ENCODE data around the gene TAT. TPM values are rescaled to one million over a fixed set of nuclear protein-coding genes. Genes with fewer than 3 reads are reported as not detected.

TAT gene
- polyA plus RNA-seq, 3 donors, result not detected

DNA sequence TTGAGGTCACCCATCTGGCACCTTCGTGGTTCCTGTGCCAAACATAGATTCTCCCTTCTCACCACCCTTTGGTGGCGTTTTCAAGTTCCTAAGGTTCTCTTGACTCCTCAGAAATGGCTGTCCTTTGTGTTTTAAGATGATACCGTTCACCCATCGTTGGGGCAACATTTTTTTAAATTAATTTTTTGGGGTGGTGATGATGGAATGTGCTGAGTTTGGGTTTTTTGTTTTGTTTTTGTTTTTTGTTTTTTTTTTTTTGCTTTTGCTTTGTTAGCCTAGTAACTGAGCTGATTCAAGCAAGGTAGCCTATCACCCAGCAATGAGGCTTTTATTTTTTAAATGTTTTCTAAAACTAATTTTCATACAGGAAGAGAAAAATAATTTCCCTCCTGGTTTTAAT, 48.0 kb downstream of the TAT start:
- no peaks in the 10 kb centered on the region for H4K20me1 ChIP-seq (ENCODE audit: insufficient read depth, low read length)
- H2AFZ ChIP-seq (ENCODE audit: insufficient read depth, low read depth, low read length, poor library complexity, severe bottlenecking), result no peak overlapping the region
- peaks cover 3% of the 10 kb centered on the region in 2 donors for H3K27me3 ChIP-seq (ENCODE audit: control insufficient read depth in 2 of 2, insufficient read depth in 2 of 2, low read length in 2 of 2)
- Mint-ChIP-seq H3K27ac (no peak overlapping the region), H3K36me3 (no peaks in the 10 kb centered on the region), H3K4me1 (peaks cover 5% of the 10 kb centered on the region), H3K4me3 (no peak overlapping the region), H3K9me3 (no peaks in the 10 kb centered on the region), H3K27me3 (ENCODE audit: low read depth in 3 of 3) (peaks cover 8 to 13% (median 9%) of the 10 kb centered on the region in 3 donors)
- no peak overlapping the region for H3K27ac ChIP-seq (ENCODE audit: low read depth in 1 of 2, low read length in 2 of 2)
- H3K9ac ChIP-seq (ENCODE audit: insufficient read depth, low read length, poor library complexity, severe bottlenecking), result no peak overlapping the region
- intact Hi-C loops (cut with micrococcal nuclease), result no loop called here
- no peak overlapping the region for H3K4me2 ChIP-seq (replicated peaks; ENCODE audit: extremely low read depth, low read length, poor library complexity, severe bottlenecking)
- 85% methylated on average over 4 of the region's 4 CpGs for WGBS (ENCODE audit: insufficient coverage)
- no peaks in the 10 kb centered on the region for H3K36me3 ChIP-seq (replicated peaks in 1 of 2; ENCODE audit: control insufficient read depth in 1 of 2, insufficient read depth in 2 of 2, low read length in 2 of 2)
- peaks cover 0 to 3% of the 10 kb centered on the region in 2 donors for H3K4me1 ChIP-seq (ENCODE audit: control insufficient read depth in 1 of 2, insufficient read depth in 2 of 2, low read length in 2 of 2)
- H3K79me2 ChIP-seq (ENCODE audit: insufficient read depth, low read length), result no peaks in the 10 kb centered on the region
- TF ChIP-seq, protein P1, sequence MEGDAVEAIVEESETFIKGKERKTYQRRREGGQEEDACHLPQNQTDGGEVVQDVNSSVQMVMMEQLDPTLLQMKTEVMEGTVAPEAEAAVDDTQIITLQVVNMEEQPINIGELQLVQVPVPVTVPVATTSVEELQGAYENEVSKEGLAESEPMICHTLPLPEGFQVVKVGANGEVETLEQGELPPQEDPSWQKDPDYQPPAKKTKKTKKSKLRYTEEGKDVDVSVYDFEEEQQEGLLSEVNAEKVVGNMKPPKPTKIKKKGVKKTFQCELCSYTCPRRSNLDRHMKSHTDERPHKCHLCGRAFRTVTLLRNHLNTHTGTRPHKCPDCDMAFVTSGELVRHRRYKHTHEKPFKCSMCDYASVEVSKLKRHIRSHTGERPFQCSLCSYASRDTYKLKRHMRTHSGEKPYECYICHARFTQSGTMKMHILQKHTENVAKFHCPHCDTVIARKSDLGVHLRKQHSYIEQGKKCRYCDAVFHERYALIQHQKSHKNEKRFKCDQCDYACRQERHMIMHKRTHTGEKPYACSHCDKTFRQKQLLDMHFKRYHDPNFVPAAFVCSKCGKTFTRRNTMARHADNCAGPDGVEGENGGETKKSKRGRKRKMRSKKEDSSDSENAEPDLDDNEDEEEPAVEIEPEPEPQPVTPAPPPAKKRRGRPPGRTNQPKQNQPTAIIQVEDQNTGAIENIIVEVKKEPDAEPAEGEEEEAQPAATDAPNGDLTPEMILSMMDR (IDR thresholded peaks at IDR 0.05), result no peak
- H3K4me3 ChIP-seq (replicated peaks in 1 of 3; ENCODE audit: low read depth in 2 of 3, low read length in 3 of 3), result no peak overlapping the region
- H3K9me3 ChIP-seq (replicated peaks in 1 of 2; ENCODE audit: control insufficient read depth in 1 of 2, insufficient read depth in 1 of 2, low read length in 2 of 2), result no peaks in the 10 kb centered on the region
- no peak for DNase-seq

DNA sequence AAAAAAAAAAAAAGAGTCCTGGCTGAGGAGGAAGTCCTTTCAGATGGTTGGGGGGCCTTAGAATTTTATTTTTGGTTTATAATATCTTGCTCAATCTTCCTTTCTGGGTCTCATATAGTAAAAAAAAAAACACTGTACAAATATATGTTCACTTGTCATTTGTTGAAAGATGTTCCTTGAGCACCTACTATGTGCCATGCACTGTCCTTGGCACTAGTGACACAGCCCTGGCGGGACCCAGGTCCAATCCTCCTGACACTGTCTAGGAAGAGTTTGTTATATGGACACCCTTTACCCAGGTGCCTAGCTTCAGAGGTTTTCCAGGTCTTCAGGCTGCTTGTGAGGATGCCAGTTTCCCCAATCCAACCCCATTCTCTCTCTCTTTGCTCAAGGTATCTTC, 48.6 kb downstream of the TAT start:
- Histone ChIP-seq H2AFZ (ENCODE audit: insufficient read depth, low read depth, low read length, poor library complexity, severe bottlenecking) (no peak overlapping the region), H4K20me1 (ENCODE audit: insufficient read depth, low read length) (no peaks in the 10 kb centered on the region), H3K36me3 (replicated peaks in 1 of 2; ENCODE audit: control insufficient read depth in 1 of 2, insufficient read depth in 2 of 2, low read length in 2 of 2) (no peaks in the 10 kb centered on the region), H3K4me2 (replicated peaks; ENCODE audit: extremely low read depth, low read length, poor library complexity, severe bottlenecking) (no peak overlapping the region), H3K4me1 (ENCODE audit: control insufficient read depth in 1 of 2, insufficient read depth in 2 of 2, low read length in 2 of 2) (peaks cover 0 to 3% of the 10 kb centered on the region in 2 donors), H3K9ac (ENCODE audit: insufficient read depth, low read length, poor library complexity, severe bottlenecking) (no peak overlapping the region), H3K4me3 (replicated peaks in 1 of 3; ENCODE audit: low read depth in 2 of 3, low read length in 3 of 3) (no peak overlapping the region), H3K79me2 (ENCODE audit: insufficient read depth, low read length) (no peaks in the 10 kb centered on the region), H3K27me3 (ENCODE audit: control insufficient read depth in 2 of 2, insufficient read depth in 2 of 2, low read length in 2 of 2) (peaks cover 3% of the 10 kb centered on the region in 2 donors), H3K9me3 (replicated peaks in 1 of 2; ENCODE audit: control insufficient read depth in 1 of 2, insufficient read depth in 1 of 2, low read length in 2 of 2) (no peaks in the 10 kb centered on the region), H3K27ac (ENCODE audit: low read depth in 1 of 2, low read length in 2 of 2) (no peak overlapping the region)
- H3K27me3 Mint-ChIP-seq (ENCODE audit: low read depth in 3 of 3), result peaks cover 8 to 17% (median 9%) of the 10 kb centered on the region in 3 donors
- TF ChIP-seq, protein P1 (IDR thresholded peaks at IDR 0.05), result no peak
- H3K36me3 Mint-ChIP-seq, result no peaks in the 10 kb centered on the region
- 83% methylated on average over 1 of the region's 1 CpG for WGBS (ENCODE audit: insufficient coverage)
- no peak overlapping the region for H3K4me3 Mint-ChIP-seq
- peaks cover 5% of the 10 kb centered on the region for H3K4me1 Mint-ChIP-seq
- H3K27ac Mint-ChIP-seq, result no peak overlapping the region
- no peaks in the 10 kb centered on the region for H3K9me3 Mint-ChIP-seq
- DNase-seq, result no peak
- intact Hi-C loops (cut with micrococcal nuclease), result no loop called here

All from CD14-positive monocyte (primary cell).